GM13976 (cell line): ENCODE data around the gene RAB26.
"Not testable (repeated sequence)": the region's sequence is repeated elsewhere in the genome, so short reads cannot be mapped to it uniquely, and the experiment has no call there.

Experiments used
- DNase-seq: peaks from one replicate; pipeline ENCODE4 v3.0.0; 2012; ENCODE audit warnings: low spot score
- CTCF ChIP-seq: IDR thresholded peaks from 2 replicates; pipeline ENCODE4 v1.5.1; 2012; ENCODE audit warnings: borderline replicate concordance, mild to moderate bottlenecking; ENCODE audit not compliant: insufficient read depth; ENCODE audit errors: extremely low read depth, missing control alignments, control extremely low read depth
- in situ Hi-C: fragments of 300-500 bp; cut with MboI; formaldehyde crosslinking; loops from one replicate; pipeline ENCODE4 v1.12.0; 2022; ENCODE audit warnings: low sequenced_read_pairs, mixed read lengths, inconsistent platforms; ENCODE audit not compliant: unreplicated experiment

RAB26 gene

GRCh38 chr16:2124377-2124693, 24.1 kb upstream of the RAB26 start:
- in situ Hi-C loops, DNase-seq: not testable (repeated sequence)

- in situ Hi-C loops, DNase-seq: not testable (repeated sequence)
These were observed 23.6 kb upstream of the RAB26 start for GRCh38 chr16:2124694-2125444.

- DNase-seq, in situ Hi-C loops: not testable (repeated sequence)
These were observed 22.8 kb upstream of the RAB26 start for GRCh38 chr16:2125609-2126008.

- in situ Hi-C loops = not testable (repeated sequence)
These were observed 22.2 kb upstream of the RAB26 start for GRCh38 chr16:2126161-2126743.

GRCh38 chr16:2126928-2127556, 21.4 kb upstream of the RAB26 start:
- DNase-seq, in situ Hi-C loops: not testable (repeated sequence)

More at GRCh38 chr16:2126161-2126743, 22.2 kb upstream of the RAB26 start:
- DNase-seq = not testable (repeated sequence)

- DNase-seq = not testable (repeated sequence)
These were observed 20.7 kb upstream of the RAB26 start for GRCh38 chr16:2127630-2128280.

GRCh38 chr16:2129251-2129650, 19.2 kb upstream of the RAB26 start:
- DNase-seq, in situ Hi-C loops: not testable (repeated sequence)

More at GRCh38 chr16:2127630-2128280, 20.7 kb upstream of the RAB26 start:
- in situ Hi-C loops = not testable (repeated sequence)

- DNase-seq, in situ Hi-C loops: not testable (repeated sequence)
These were observed 18.5 kb upstream of the RAB26 start for GRCh38 chr16:2129890-2130447.

GRCh38 chr16:2133797-2134196, 14.6 kb upstream of the RAB26 start:
- DNase-seq, in situ Hi-C loops: not testable (repeated sequence)

- in situ Hi-C loops = loop anchor here (5.0 kb wide), 1 partner anchor 123 kb away; no protein-coding TSS in a partner anchor
- not testable (repeated sequence) for DNase-seq
These were observed 13.4 kb upstream of the RAB26 start for GRCh38 chr16:2135071-2135470.

GRCh38 chr16:2135770-2136490, 12.5 kb upstream of the RAB26 start, which contains the start of gene PKD1:
Gene PKD1 (minus strand): TSS chr16:2135898. CDS start chr16:2135689, 209 bp downstream.
- in situ Hi-C loops = loop anchor here (5.0 kb wide), 1 partner anchor 124 kb away; no protein-coding TSS in a partner anchor
- DNase-seq = peak; percentile 61

- no peak for TF ChIP-seq CTCF
- in situ Hi-C loops = no loop called here
- no peak for DNase-seq
These were observed 5.2 kb upstream of the RAB26 start for GRCh38 chr16:2142942-2143877.
